Activated CD4-positive, alpha-beta T cell treated with anti-CD3 and anti-CD28 coated beads, Interleukin-2, amount 10 ng/mL, durations not matched to agents 7 days and 5 days (primary cell): ENCODE data around the gene ANKHD1. TPM values are rescaled to one million over a fixed set of nuclear protein-coding genes. Genes with fewer than 3 reads are reported as not detected.

Source experiments
- CTCF ChIA-PET: fragments of 350-600 bp; sonication (Branson Sonifier 250); formaldehyde crosslinking; loops from one replicate; lab custom pipeline; 2021; ENCODE audit warnings: antibody characterized with exemption; lab: Charles Lee
- POLR2A ChIA-PET: fragments of 350-600 bp; sonication (Branson Sonifier 250); formaldehyde crosslinking; loops from one replicate; lab custom pipeline; 2021; ENCODE audit warnings: antibody characterized with exemption; lab: Charles Lee
- DNase-seq: peaks from one replicate; pipeline ENCODE4 v3.0.0-alpha.2; 2020
- H3K27ac Mint-ChIP-seq: one replicate; pipeline ENCODE4 v1.8.0; 2021; ENCODE audit warnings: mild to moderate bottlenecking, moderate library complexity, mixed read lengths
- H3K27me3 Mint-ChIP-seq: one replicate; pipeline ENCODE4 v1.8.0; 2021; ENCODE audit warnings: mixed read lengths
- H3K36me3 Mint-ChIP-seq: one replicate; pipeline ENCODE4 v1.8.0; 2021; ENCODE audit warnings: low read depth, mixed read lengths
- H3K4me1 Mint-ChIP-seq: one replicate; pipeline ENCODE4 v1.8.0; 2021; ENCODE audit warnings: mixed read lengths
- H3K4me3 Mint-ChIP-seq: one replicate; pipeline ENCODE4 v1.8.0; 2021; ENCODE audit warnings: mild to moderate bottlenecking, moderate library complexity, mixed read lengths
- H3K9me3 Mint-ChIP-seq: one replicate; pipeline ENCODE4 v1.8.0; 2021; ENCODE audit warnings: mixed read lengths
- total RNA-seq, 2 experiments: library from RNA; stranded (reverse); gene quantifications; one replicate each; pipeline ENCODE4 v1.2.3, GENCODE V29; 2021

The ANKHD1 gene
- total RNA-seq, 2 experiments from 2014 or later: 118 TPM

GRCh38 chr5:140563596-140563995 is 162.0 kb downstream of the ANKHD1 start:
- H3K27me3 Mint-ChIP-seq: no peaks in the 10 kb centered on the region
- peak overlapping the region; percentile 95 for H3K27ac Mint-ChIP-seq
- ChIA-PET CTCF (interaction anchor here (0.7 to 3.3 kb wide), 5 partner anchors 8 to 162 kb away, joined by 3 to 16 read pairs (median 3); partner anchors contain the start of genes ANKHD1 and EIF4EBP3), POLR2A (interaction anchor here (0.7 kb wide), 1 partner anchor 200 kb away, joined by 3 read pairs; no protein-coding TSS in a partner anchor)
- no peak for DNase-seq
- H3K9me3 Mint-ChIP-seq: no peaks in the 10 kb centered on the region
- H3K4me3 Mint-ChIP-seq: peak overlapping the region; percentile 94
- peaks cover 32% of the 10 kb centered on the region for H3K36me3 Mint-ChIP-seq
- peaks cover 51% of the 10 kb centered on the region for H3K4me1 Mint-ChIP-seq

GRCh38 chr5:140564196-140565023 is 162.8 kb downstream of the ANKHD1 start, which contains the start of the genes APBB3 and SLC35A4:
APBB3 (minus strand) TSS chr5:140564598; CDS start chr5:140564245, 353 bp downstream.
SLC35A4 (plus strand) TSS chr5:140564828; CDS start chr5:140567170, 2,342 bp downstream.
- ChIA-PET CTCF (interaction anchor here (0.9 to 3.2 kb wide), 4 partner anchors 12 to 163 kb away, joined by 3 to 15 read pairs (median 3); partner anchors contain the start of genes ANKHD1 and EIF4EBP3), POLR2A (no interaction called here)
- Mint-ChIP-seq H3K36me3 (peaks cover 37% of the 10 kb centered on the region), H3K27ac (peak within 1 kb of the TSS; percentile 95), H3K4me3 (peak within 1 kb of the TSS; percentile 94), H3K9me3 (no peaks in the 10 kb centered on the region), H3K27me3 (no peaks in the 10 kb centered on the region), H3K4me1 (peaks cover 59% of the 10 kb centered on the region)
- peak; percentile 99 for DNase-seq

DNA sequence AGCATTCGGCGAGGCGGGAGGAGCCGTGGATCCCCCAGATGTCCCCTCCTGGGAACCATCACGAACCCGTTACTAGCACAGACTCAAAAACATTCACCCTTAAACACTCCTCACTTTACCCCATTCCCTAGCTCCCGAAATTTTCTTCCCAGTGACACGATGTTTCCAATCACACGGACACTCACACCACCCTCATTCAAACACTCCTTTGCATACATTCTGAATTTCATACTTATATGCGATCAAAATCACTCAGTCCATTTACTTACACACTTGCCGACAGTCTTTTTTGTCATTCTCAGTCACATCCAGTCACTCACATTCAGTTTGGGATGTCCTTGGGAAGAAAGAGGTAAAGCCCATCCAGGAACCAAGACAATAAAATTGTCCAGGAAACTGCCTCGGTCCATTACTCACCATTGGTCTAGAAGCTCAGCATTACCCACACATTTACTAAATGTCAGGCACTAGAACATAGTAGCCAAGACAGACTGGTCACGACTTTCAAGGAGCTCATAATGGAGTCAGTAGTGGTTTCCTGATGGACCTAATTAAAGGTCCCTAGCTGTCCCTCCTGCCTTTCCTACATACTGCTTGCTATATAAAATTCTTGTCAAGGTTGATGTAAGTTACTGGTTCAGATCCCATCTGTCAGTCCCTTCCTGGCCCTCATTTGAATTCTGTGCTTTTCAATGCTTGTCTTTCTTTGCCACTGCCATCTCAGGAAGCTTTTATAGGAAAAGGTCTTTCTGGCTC is 163.6 kb downstream of the ANKHD1 start:
- POLR2A ChIA-PET: no interaction called here
- H3K27me3 Mint-ChIP-seq: no peaks in the 10 kb centered on the region
- H3K4me3 Mint-ChIP-seq: peak overlapping the region; percentile 94
- CTCF ChIA-PET: interaction anchor here (0.9 to 3.2 kb wide), 4 partner anchors 12 to 214 kb away, joined by 3 to 15 read pairs (median 4); partner anchors contain the start of gene EIF4EBP3
- H3K4me1 Mint-ChIP-seq: peaks cover 67% of the 10 kb centered on the region
- H3K27ac Mint-ChIP-seq: peak overlapping the region; percentile 95
- no peak for DNase-seq
- H3K36me3 Mint-ChIP-seq: peaks cover 41% of the 10 kb centered on the region
- no peaks in the 10 kb centered on the region for H3K9me3 Mint-ChIP-seq

DNA sequence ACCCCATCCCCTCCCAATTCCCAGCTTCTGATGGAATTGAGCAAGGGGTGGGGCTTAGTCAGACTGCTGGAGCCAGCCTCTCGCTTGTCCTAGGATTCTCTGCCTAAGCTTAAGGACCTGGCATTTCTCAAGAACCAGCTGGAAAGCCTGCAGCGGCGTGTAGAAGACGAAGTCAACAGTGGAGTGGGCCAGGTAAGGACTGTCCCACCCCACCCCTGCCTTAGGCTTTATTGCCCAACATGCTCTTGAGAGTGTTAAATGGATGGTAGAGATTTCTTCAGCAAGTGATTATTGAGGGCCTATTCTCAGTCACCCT is 164.1 kb downstream of the ANKHD1 start:
- peaks cover 43% of the 10 kb centered on the region for H3K36me3 Mint-ChIP-seq
- ChIA-PET POLR2A (no interaction called here), CTCF (interaction anchor here (0.9 to 3.2 kb wide), 5 partner anchors 11 to 215 kb away, joined by 3 to 15 read pairs (median 3); partner anchors contain the start of gene EIF4EBP3)
- H3K9me3 Mint-ChIP-seq: no peaks in the 10 kb centered on the region
- H3K4me1 Mint-ChIP-seq: peaks cover 68% of the 10 kb centered on the region
- no peak for DNase-seq
- H3K4me3 Mint-ChIP-seq: peak overlapping the region; percentile 94
- H3K27me3 Mint-ChIP-seq: no peaks in the 10 kb centered on the region
- peak overlapping the region; percentile 95 for H3K27ac Mint-ChIP-seq

- Mint-ChIP-seq H3K4me3 (no peak overlapping the region), H3K36me3 (peaks cover 44% of the 10 kb centered on the region), H3K4me1 (peaks cover 68% of the 10 kb centered on the region), H3K27me3 (no peaks in the 10 kb centered on the region), H3K9me3 (no peaks in the 10 kb centered on the region), H3K27ac (peak overlapping the region; percentile 68)
- POLR2A ChIA-PET: no interaction called here
- CTCF ChIA-PET: interaction anchor here (0.8 to 3.2 kb wide), 4 partner anchors 18 to 322 kb away, joined by 3 to 15 read pairs (median 3); partner anchors contain the start of gene EIF4EBP3
- DNase-seq: no peak
Observed at GRCh38 chr5:140566665-140567064, 165.0 kb downstream of the ANKHD1 start.

DNA sequence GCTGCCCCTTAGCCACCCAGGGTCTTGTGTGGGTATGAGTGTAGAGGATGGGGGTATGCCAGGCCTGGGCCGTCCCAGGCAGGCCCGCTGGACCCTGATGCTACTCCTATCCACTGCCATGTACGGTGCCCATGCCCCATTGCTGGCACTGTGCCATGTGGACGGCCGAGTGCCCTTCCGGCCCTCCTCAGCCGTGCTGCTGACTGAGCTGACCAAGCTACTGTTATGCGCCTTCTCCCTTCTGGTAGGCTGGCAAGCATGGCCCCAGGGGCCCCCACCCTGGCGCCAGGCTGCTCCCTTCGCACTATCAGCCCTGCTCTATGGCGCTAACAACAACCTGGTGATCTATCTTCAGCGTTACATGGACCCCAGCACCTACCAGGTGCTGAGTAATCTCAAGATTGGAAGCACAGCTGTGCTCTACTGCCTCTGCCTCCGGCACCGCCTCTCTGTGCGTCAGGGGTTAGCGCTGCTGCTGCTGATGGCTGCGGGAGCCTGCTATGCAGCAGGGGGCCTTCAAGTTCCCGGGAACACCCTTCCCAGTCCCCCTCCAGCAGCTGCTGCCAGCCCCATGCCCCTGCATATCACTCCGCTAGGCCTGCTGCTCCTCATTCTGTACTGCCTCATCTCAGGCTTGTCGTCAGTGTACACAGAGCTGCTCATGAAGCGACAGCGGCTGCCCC is 165.6 kb downstream of the ANKHD1 start:
- Mint-ChIP-seq H3K27ac (no peak overlapping the region), H3K27me3 (no peaks in the 10 kb centered on the region), H3K4me3 (no peak overlapping the region), H3K36me3 (peaks cover 44% of the 10 kb centered on the region), H3K4me1 (peaks cover 68% of the 10 kb centered on the region), H3K9me3 (no peaks in the 10 kb centered on the region)
- DNase-seq: no peak
- POLR2A ChIA-PET: no interaction called here
- CTCF ChIA-PET: interaction anchor here (0.8 to 3.2 kb wide), 4 partner anchors 19 to 323 kb away, joined by 3 to 15 read pairs (median 3); partner anchors contain the start of gene EIF4EBP3

DNA sequence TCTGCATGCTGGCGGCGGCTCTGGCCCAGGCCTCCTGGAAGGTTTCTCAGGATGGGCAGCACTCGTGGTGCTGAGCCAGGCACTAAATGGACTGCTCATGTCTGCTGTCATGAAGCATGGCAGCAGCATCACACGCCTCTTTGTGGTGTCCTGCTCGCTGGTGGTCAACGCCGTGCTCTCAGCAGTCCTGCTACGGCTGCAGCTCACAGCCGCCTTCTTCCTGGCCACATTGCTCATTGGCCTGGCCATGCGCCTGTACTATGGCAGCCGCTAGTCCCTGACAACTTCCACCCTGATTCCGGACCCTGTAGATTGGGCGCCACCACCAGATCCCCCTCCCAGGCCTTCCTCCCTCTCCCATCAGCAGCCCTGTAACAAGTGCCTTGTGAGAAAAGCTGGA is 166.2 kb downstream of the ANKHD1 start:
- no peak for DNase-seq
- Mint-ChIP-seq H3K9me3 (no peaks in the 10 kb centered on the region), H3K4me1 (peaks cover 64% of the 10 kb centered on the region), H3K4me3 (no peak overlapping the region), H3K27ac (peak overlapping the region; percentile 97), H3K27me3 (no peaks in the 10 kb centered on the region), H3K36me3 (peaks cover 44% of the 10 kb centered on the region)
- CTCF ChIA-PET: interaction anchor here (0.9 kb wide), 1 partner anchor 20 kb away, joined by 3 read pairs; the partner anchor contains the start of gene EIF4EBP3
- POLR2A ChIA-PET: no interaction called here

GRCh38 chr5:140568443-140569063 is 166.9 kb downstream of the ANKHD1 start:
- H3K27me3 Mint-ChIP-seq: no peaks in the 10 kb centered on the region
- H3K27ac Mint-ChIP-seq: peak overlapping the region; percentile 97
- no peak for DNase-seq
- CTCF ChIA-PET: interaction anchor here (0.8 to 1.2 kb wide), 5 partner anchors 9 to 67 kb away, joined by 3 read pairs; partner anchors contain the start of gene EIF4EBP3
- POLR2A ChIA-PET: no interaction called here
- H3K4me3 Mint-ChIP-seq: peak overlapping the region; percentile 65
- H3K4me1 Mint-ChIP-seq: peaks cover 58% of the 10 kb centered on the region
- peaks cover 44% of the 10 kb centered on the region for H3K36me3 Mint-ChIP-seq
- H3K9me3 Mint-ChIP-seq: no peaks in the 10 kb centered on the region

GRCh38 chr5:140569197-140569596 is 167.6 kb downstream of the ANKHD1 start:
- ChIA-PET POLR2A (interaction anchor here (0.6 to 1.6 kb wide), 2 partner anchors 78 to 1130 kb away, joined by 3 read pairs; partner anchors contain the start of genes IK and NDUFA2), CTCF (interaction anchor here (0.8 to 1.6 kb wide), 5 partner anchors 8 to 66 kb away, joined by 3 to 6 read pairs (median 3); no protein-coding TSS in a partner anchor)
- Mint-ChIP-seq H3K9me3 (no peaks in the 10 kb centered on the region), H3K27ac (peak overlapping the region; percentile 97), H3K27me3 (no peaks in the 10 kb centered on the region), H3K4me3 (peak overlapping the region; percentile 65), H3K36me3 (peaks cover 44% of the 10 kb centered on the region), H3K4me1 (peaks cover 54% of the 10 kb centered on the region)
- peak; percentile 33 for DNase-seq

- ChIA-PET CTCF (interaction anchor here (1.1 to 1.6 kb wide), 4 partner anchors 9 to 34 kb away, joined by 3 to 6 read pairs (median 4); partner anchors contain the start of gene EIF4EBP3), POLR2A (interaction anchor here (1.6 kb wide), 1 partner anchor 77 kb away, joined by 3 read pairs; the partner anchor contains the start of genes IK and NDUFA2)
- no peak for DNase-seq
- H3K4me3 Mint-ChIP-seq: no peak overlapping the region
- H3K27me3 Mint-ChIP-seq: no peaks in the 10 kb centered on the region
- peak overlapping the region; percentile 97 for H3K27ac Mint-ChIP-seq
- H3K36me3 Mint-ChIP-seq: peaks cover 42% of the 10 kb centered on the region
- no peaks in the 10 kb centered on the region for H3K9me3 Mint-ChIP-seq
- peaks cover 52% of the 10 kb centered on the region for H3K4me1 Mint-ChIP-seq
Observed at GRCh38 chr5:140570058-140570457, 168.4 kb downstream of the ANKHD1 start.

DNA sequence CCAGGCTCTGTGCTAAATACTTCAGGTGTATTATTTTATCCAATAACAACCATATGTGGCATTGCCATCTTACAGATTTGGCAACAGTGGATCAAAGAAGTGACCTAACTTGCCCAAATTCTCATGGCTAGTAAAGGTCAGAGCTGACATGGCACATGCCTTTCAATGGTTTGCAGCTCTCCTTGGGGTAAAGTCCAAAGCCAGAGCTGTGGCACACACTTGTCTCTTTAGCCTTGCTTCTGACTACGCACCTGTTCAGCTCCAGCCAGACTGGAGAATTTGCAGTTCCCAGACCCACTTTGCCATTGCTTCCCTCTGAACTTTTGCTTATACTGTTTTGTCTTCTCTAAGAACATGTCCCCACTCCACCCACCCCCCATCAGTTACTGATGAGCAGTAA is 168.9 kb downstream of the ANKHD1 start:
- H3K9me3 Mint-ChIP-seq: no peaks in the 10 kb centered on the region
- DNase-seq: no peak
- H3K27me3 Mint-ChIP-seq: no peaks in the 10 kb centered on the region
- peaks cover 53% of the 10 kb centered on the region for H3K4me1 Mint-ChIP-seq
- H3K27ac Mint-ChIP-seq: peak overlapping the region; percentile 97
- CTCF ChIA-PET: interaction anchor here (1.6 kb wide), 2 partner anchors 8 to 23 kb away, joined by 5 to 6 read pairs; partner anchors contain the start of gene EIF4EBP3
- peaks cover 44% of the 10 kb centered on the region for H3K36me3 Mint-ChIP-seq
- POLR2A ChIA-PET: interaction anchor here (1.6 kb wide), 1 partner anchor 77 kb away, joined by 3 read pairs; the partner anchor contains the start of genes IK and NDUFA2
- H3K4me3 Mint-ChIP-seq: no peak overlapping the region
